T follicular helper cell (primary cell): ENCODE results near the gene TMOD4.

Experiments
- DNase-seq: peaks from one replicate; pipeline ENCODE4 v3.0.0-alpha.2; 2020; ENCODE audit warnings: low read depth

The TMOD4 gene

DNA sequence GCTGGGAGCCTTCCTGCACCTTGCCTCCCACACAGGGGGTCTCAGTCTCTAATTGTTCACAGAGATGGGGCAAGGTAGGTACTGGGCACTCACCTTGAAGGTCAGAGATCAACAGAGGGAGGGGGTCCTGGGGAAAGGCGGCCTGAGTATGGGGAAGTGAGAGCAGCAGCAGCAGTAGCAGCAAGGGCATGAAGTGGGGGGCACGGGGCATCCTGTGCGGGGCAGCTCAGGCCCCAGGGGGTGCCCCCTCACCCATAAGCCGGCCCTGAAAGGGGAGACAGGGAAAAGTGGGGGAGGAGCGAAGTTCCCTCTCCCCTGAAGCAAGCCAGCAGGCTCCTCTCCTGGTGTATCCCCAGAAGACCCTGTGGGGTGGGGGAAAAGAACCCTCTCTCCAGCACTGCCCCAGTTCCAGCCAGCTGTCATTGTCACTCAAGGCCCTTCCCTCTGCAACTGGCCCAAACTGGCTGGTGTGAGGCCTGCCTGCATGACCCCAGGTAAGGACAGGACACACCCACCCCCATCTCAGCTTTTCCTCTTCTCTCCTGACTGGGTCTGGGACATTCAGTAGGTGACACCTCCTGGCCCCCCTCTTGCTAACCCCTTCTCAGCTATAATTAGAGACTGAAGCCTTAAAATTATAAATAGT, 33.2 kb downstream of the TMOD4 start:
- DNase-seq = no peak

DNA sequence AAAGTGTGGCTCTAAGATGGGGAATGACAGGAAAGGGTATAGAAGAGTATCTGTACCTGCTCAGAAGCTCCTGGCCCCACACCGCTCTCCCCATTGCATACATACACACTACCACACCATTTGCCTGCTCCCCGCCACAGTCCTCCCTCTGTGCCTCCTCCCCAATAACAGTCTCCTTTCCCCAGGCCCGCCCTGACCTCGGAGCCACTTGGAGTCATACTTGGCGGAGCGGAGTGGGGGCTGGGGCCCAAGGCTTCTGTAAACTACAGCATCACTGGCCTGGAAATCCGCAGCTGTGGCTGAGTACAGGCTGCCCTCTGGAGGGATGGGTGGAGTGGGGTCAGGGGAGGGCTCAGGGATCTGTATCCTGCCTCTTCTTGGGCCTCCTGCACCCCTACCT, 38.0 kb downstream of the TMOD4 start:
- DNase-seq = no peak

DNA sequence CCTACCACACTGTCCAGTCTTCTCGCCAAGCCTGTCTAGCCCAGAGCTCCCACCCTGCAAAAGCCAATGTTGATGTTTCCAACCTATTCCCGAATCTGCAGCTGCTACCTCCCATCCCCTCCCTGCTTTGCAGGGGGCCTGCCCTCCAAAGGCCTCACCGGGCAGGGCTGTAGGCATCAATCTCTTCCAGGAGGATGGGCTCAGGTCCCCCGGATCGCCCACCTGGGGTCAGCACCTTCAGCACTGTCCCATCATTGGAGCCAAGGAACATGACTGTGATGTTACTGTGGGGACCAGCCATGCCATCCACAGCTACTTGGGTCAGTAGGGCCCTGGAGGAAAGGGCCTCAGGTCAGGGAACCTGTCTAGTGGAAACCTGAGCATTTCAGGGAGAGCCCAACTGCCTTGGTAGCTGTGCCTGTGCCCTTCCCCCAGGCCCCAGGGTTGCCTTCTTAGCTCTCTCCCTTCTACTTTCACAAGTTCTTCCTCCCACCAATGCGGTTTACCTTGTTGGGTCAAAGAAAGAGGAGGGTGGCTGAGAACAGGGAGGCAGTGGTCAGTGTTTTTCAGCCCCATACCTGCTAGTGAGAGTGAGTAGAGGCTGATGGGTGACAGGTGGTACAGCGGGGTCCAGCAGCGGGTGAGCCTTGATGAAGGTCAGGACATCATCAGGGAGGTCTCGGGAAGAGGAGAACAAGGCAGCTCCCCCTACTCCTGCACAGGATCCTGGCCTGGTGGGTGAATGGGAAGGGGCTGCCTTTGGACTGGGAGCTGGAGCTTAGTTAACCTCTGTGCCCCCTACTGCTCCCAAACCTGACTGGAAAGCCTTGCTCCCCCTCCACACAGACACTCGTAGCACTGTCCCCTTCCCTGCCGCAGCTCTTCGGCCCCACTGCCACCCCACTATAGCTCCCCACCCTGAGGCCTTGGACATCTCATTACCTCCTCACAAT, 40.1 kb downstream of the TMOD4 start:
- no peak for DNase-seq

GRCh38 chr1:151134991-151135390, 40.8 kb downstream of the TMOD4 start:
- DNase-seq = no peak

GRCh38 chr1:151134396-151134795, 41.4 kb downstream of the TMOD4 start:
- DNase-seq = no peak

- no peak for DNase-seq
Measured at GRCh38 chr1:151133018-151133806, 42.6 kb downstream of the TMOD4 start.

DNA sequence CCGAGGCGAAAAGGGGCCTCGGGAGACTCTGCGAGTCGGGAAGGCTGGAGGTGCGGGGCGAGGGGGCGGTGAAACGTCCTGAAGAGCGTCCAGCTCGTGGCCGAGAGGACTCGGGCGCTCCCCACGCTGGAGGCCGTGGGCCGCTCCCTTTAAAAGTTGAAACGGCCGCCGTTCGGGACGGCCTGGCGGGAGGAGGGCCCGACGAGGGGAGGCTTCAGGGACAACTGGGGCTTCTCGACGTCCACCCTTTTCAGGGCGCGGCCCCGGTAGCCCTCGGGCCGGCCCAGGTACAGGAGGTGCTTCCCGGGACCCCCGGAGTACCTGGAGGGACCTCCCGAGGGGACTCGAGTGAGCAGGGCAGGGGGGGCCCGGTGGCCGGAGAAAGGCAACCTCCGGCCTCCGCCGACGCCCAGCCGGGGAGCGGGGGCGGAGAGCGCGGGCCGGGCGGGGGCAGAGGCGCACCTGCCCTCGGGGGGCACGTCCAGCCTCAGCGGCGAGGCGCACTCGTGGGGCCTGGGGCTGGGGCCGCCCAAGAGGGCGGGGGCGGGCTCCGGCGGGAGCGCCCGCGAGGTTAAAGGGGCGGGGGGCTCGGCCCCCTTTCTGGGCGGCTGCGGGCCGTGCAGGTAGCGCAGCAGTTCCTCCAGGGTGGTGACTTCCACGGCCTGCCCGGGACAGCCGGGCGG, 43.3 kb downstream of the TMOD4 start:
- DNase-seq = no peak

DNA sequence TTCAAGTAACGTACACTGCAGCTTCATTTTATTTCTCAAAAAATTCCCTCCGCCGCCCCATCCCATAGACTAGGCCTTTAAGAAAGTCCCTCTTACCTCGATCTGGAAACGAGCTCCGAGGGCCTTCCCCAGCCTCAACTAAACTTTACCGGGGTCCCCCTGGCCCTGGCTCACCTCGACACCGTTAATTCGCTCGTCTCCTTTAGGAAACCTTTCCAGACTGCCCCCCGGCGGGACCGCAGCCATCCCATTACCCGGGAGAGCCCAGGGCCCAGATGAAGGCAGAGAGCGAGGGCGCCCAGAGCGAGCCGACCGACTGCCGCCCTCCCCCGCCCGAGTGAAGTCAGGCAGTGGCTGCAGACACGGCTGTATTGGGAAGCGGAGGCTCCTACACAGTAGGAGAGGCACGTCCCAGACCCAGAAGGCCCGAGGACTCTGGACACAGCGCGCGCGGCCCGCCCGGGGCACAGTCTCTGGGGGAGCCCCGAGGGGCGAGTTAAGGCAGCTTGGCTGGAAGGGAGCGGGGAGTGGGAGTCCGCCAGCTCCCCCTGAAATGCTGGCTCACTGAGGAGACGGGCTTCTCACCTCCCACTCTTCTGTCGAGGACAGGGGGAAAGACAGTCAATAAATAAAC, 44.0 kb downstream of the TMOD4 start:
- no peak for DNase-seq

- DNase-seq = peak; percentile 62
Measured at GRCh38 chr1:151130987-151131586, 44.7 kb downstream of the TMOD4 start.

- no peak for DNase-seq
Measured at GRCh38 chr1:151128800-151129199, 47.0 kb downstream of the TMOD4 start.

DNA sequence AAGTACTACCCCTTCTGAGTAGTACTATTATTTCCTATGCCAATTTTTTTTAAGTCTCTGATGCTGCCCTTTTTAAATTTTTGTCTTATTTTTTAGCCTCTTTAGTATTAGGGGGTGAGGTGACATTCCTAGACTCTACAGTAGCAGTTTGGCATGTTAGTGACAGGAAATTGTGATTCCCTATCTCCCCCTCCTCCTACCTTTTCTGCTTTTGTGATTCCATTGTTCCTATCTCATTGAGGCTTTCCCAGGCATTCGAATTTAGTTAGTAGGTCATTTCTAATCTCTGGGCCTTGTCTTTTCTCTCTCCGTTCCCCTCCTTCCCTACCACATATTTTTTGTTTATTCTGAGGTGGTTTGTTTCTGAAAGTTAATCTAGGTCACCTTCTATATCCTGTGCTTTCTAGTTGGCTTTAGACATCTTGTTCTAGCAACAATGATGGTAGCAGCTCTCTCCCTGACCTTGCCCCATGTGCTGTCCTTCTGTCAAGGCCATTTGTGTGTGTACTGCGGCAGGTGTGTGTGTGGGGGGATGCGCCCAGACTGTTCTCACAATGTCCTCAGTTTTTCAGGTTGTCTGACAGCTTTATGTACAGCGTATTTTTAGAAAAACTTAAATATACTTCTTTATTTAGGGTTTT, 50.9 kb downstream of the TMOD4 start:
- DNase-seq = no peak
